Stomach (tissue), 4 donors: Measurements from ENCODE around the gene CP.

ENCODE experiments used
- POLR2A ChIP-seq, 4 donors: fragments of 450-650 bp; IDR thresholded peaks; one replicate each; pipeline ENCODE4 v1.6.1; 2016; ENCODE audit warnings: antibody characterized with exemption in 4 of 4, control low read depth in 2 of 4, mild to moderate bottlenecking in 1 of 4, moderate library complexity in 1 of 4
- TF ChIP-seq, protein P1 (sequence below), 7 experiments: fragments of 450-650 bp in 4 of 7; fragments of 200-600 bp in 3 of 7; sonication (generic) in 3 of 7; IDR thresholded peaks; one replicate each; pipeline ENCODE4 v1.5.1; 2016 to 2019; ENCODE audit warnings: antibody characterized with exemption in 7 of 7, control low read depth in 2 of 7, mild to moderate bottlenecking in 1 of 7

DNA sequence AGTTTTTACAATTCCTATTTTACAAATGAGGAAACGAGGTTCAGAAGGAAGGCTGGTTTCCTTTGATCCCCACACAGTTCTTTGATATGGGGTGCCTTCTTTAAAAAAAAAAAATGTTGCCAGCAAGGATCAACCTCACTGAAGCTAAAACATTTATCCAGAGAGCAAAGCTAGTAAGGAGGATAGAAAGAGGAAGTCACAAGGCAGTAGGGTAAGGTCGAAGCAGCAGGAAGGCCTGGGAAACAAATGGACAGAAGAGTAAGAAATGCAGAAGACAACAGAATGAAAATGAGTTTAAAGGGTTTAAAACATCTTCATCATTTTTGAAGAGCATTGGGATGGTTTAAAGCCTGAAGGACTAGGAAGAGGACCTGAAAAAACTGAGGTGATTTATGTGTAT is 30.6 kb upstream of the CP start:
- TF ChIP-seq POLR2A (IDR thresholded peaks at IDR 0.05): no peak
- TF ChIP-seq, protein P1, sequence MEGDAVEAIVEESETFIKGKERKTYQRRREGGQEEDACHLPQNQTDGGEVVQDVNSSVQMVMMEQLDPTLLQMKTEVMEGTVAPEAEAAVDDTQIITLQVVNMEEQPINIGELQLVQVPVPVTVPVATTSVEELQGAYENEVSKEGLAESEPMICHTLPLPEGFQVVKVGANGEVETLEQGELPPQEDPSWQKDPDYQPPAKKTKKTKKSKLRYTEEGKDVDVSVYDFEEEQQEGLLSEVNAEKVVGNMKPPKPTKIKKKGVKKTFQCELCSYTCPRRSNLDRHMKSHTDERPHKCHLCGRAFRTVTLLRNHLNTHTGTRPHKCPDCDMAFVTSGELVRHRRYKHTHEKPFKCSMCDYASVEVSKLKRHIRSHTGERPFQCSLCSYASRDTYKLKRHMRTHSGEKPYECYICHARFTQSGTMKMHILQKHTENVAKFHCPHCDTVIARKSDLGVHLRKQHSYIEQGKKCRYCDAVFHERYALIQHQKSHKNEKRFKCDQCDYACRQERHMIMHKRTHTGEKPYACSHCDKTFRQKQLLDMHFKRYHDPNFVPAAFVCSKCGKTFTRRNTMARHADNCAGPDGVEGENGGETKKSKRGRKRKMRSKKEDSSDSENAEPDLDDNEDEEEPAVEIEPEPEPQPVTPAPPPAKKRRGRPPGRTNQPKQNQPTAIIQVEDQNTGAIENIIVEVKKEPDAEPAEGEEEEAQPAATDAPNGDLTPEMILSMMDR (IDR thresholded peaks at IDR 0.05): no peak
